Cardiac muscle cell (in vitro differentiated cells and primary cell): ENCODE data around the gene PECR. TPM values are rescaled to one million over a fixed set of nuclear protein-coding genes. Genes with fewer than 3 reads are reported as not detected.

Source experiments
- DNase-seq, 2 donors: peaks; one replicate each; pipeline versions ENCODE4 v3.0.0 to v3.0.0-alpha.2; 2010 to 2017; ENCODE audit warnings: low read depth in 1 of 2, low spot score in 1 of 2
- H3K27ac ChIP-seq: fragments of 200-600 bp; sonication (generic); 2 replicates; pipeline ENCODE4 v1.5.1; 2016
- H3K27me3 ChIP-seq: fragments of 200-600 bp; sonication (generic); 2 replicates; pipeline ENCODE4 v1.6.0; 2016; ENCODE audit warnings: control low read depth
- H3K36me3 ChIP-seq: fragments of 200-600 bp; sonication (generic); 2 replicates; pipeline ENCODE4 v1.5.1; 2016; ENCODE audit warnings: control low read depth
- H3K4me1 ChIP-seq: fragments of 200-600 bp; sonication (generic); 2 replicates; pipeline ENCODE4 v1.8.1; 2017; ENCODE audit warnings: low read depth, mild to moderate bottlenecking, mixed run types
- H3K4me3 ChIP-seq: fragments of 200-600 bp; sonication (generic); 2 replicates; pipeline ENCODE4 v1.5.1; 2016; ENCODE audit warnings: mild to moderate bottlenecking
- H3K9me3 ChIP-seq: fragments of 200-600 bp; sonication (generic); 2 replicates; pipeline ENCODE4 v1.5.1; 2017; ENCODE audit warnings: low read depth, mild to moderate bottlenecking, control low read depth
- CTCF ChIP-seq: IDR thresholded peaks from 2 replicates; pipeline ENCODE4 v1.5.1; 2012; ENCODE audit warnings: low read depth, mild to moderate bottlenecking, low read length
- polyA plus RNA-seq: library from polyadenylated mRNA; unstranded; fragments of >200 nt; fragmentation: Nextera tagmentation; extraction: Ambion mirVana; gene quantifications from 2 replicates; pipeline ENCODE4 v1.2.1, GENCODE V29; 2016
- total RNA-seq: library from RNA; depleted of rRNA; stranded (reverse); fragments of >200 nt; gene quantifications from 2 replicates; pipeline ENCODE4 v1.2.3, GENCODE V29; 2016

Gene PECR
- total and polyA plus RNA-seq, 2 experiments from 2014 or later = 6.4 to 11.4 TPM

DNA sequence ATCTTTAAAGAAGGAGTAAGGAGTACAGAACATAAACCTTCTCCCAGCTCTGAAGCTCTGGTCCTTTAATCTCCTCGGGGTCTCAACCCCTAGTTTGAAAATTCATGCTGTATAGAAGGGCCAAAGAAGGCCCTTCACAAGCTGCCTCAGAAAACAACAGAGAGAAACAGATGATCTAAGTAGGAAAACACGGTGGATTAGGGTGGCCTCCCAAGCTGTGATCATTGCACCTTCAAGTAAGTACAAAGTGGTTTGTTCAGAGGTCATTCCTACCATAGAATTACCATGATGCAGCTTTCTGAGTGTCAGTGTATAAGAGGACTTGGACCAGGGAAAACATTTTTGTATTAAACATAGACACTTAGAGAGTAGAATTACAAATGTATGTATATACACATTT, 11.0 kb upstream of the PECR start:
- no peaks in the 10 kb centered on the region for H3K27me3 ChIP-seq
- H3K4me3 ChIP-seq = no peak overlapping the region
- no peak for TF ChIP-seq CTCF
- no peaks in the 10 kb centered on the region for H3K36me3 ChIP-seq
- no peak for DNase-seq
- no peak overlapping the region for H3K27ac ChIP-seq
- no peaks in the 10 kb centered on the region for H3K4me1 ChIP-seq
- H3K9me3 ChIP-seq = no peaks in the 10 kb centered on the region

DNA sequence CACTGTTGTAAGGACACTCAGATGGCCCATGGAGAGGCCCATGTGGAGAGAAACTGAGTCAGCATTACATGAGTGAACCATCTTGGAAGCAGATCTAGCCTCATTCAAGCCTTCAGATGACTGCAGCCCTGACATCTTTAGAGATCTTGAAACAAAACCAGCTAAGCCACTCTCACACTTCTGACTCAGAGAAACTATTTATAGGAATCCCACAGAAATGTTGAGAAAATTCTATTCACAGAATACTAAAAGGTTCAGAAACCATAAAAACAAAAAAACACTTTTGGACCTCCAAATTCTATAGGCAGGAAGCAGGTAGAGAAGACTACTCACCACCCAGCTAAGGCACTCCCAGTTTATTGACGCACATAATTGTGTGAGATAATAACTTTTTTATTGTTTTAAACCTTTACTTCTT, 8.8 kb upstream of the PECR start:
- DNase-seq = no peak
- no peaks in the 10 kb centered on the region for H3K9me3 ChIP-seq
- H3K27ac ChIP-seq = no peak overlapping the region
- H3K4me1 ChIP-seq = no peaks in the 10 kb centered on the region
- no peaks in the 10 kb centered on the region for H3K27me3 ChIP-seq
- H3K36me3 ChIP-seq = no peaks in the 10 kb centered on the region
- TF ChIP-seq CTCF = no peak
- no peak overlapping the region for H3K4me3 ChIP-seq

DNA sequence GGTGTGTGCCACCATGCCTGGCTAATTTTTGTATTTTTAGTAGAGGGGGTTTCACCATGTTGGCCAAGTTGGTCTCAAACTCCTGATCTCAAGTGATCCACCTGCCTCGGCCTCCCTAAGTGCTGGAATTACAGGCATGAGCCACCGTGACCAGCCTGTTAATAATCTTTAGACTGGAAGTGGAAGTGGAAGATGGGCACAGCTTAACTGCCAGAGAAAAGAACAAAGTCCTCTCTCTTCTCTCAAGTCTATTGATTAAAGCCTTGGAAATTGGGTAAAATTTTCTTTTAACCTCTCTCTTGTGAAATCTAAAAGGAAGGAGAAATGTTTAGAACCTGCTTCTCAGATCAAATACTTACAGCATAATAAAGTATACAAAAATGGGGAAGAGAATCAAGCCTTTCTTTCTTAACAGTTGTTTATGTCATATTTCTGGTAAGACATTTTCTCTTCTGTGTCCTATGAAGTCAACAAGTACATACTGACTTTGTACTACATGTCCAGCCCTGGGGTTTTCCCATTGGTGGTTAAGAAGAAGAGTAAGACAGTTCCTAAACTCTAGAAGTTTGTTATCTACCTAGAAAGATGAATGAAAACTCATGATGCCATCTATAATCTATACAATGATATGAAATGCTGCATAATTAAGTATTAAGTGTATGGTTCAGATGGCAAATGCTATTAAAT, 4.7 kb upstream of the PECR start:
- Histone ChIP-seq H3K27me3 (no peaks in the 10 kb centered on the region), H3K36me3 (no peaks in the 10 kb centered on the region), H3K27ac (no peak overlapping the region), H3K9me3 (no peaks in the 10 kb centered on the region), H3K4me1 (peaks cover 6% of the 10 kb centered on the region), H3K4me3 (no peak overlapping the region)
- DNase-seq = no peak
- no peak for TF ChIP-seq CTCF

GRCh38 chr2:216084547-216084946, 2.9 kb upstream of the PECR start:
- Histone ChIP-seq H3K36me3 (no peaks in the 10 kb centered on the region), H3K4me1 (peaks cover 8% of the 10 kb centered on the region), H3K27ac (no peak overlapping the region), H3K27me3 (no peaks in the 10 kb centered on the region), H3K4me3 (no peak overlapping the region), H3K9me3 (no peaks in the 10 kb centered on the region)
- no peak for TF ChIP-seq CTCF
- DNase-seq = no peak

DNA sequence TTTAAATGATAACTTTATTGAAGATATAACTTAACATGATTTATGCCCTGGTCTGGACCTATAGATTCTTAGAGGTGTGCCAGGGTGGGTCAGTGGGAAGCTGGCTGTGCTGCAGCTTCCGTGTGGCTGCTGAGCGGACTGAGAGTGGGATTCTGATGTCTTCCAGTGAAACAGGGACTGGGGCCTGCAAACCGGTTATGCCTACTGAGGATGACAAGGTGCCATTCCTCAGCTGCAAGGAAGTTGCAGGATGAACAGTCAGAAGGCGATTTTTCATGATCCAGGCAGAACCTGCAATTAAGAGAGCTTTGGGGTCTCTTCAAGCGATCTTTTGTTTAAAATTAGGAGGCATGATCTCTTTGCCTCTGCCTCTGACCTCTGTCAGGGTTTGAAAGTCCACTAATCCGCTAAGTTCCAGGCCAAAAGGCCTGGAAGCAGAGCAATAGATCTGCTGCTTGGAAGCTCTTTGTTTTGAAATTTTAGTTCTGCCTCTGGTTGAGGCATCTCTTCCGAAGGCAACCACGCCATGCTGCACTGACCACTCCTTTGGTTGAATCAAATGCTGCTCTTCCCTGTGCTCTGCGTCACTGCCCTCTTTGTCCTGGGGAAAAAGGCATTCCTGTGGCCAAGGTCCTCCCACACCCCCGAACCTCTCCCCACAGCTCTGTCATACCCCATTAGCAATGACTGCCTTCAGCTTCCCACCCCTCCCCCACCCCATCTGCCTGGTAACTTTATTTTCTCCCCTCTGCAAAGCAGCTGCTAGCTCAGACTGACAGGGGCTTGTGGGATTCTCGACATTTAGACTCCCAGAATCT, 2.1 kb upstream of the PECR start:
- no peak for TF ChIP-seq CTCF
- Histone ChIP-seq H3K27ac (peak overlapping the region; percentile 2), H3K4me1 (peaks cover 8% of the 10 kb centered on the region), H3K4me3 (no peak overlapping the region), H3K9me3 (no peaks in the 10 kb centered on the region), H3K27me3 (no peaks in the 10 kb centered on the region), H3K36me3 (no peaks in the 10 kb centered on the region)
- DNase-seq = peak in 1 of 2 donors; percentile 78
